Adrenal gland (tissue), 5 donors: ENCODE measurements around the gene RETN.

Experiments
- CTCF ChIP-seq, 6 experiments: fragments of 450-650 bp in 4 of 6; fragments of 200-600 bp in 2 of 6; sonication (generic) in 1 of 6; IDR thresholded peaks; 1 replicate in 5 of 6; 2 replicates in 1 of 6; pipeline versions ENCODE4 v1.5.1 to v1.8.0; 2016 to 2021; ENCODE audit warnings: antibody characterized with exemption in 6 of 6, mild to moderate bottlenecking in 2 of 6, moderate library complexity in 1 of 6
- POLR2A ChIP-seq, 2 donors: fragments of 450-650 bp; IDR thresholded peaks; one replicate each; pipeline ENCODE4 v1.6.1; 2017; ENCODE audit warnings: antibody characterized with exemption in 2 of 2, mild to moderate bottlenecking in 2 of 2, moderate library complexity in 1 of 2
- donor health status: DM: no; HTN: no; CAD: no.

- TF ChIP-seq CTCF (IDR thresholded peaks at IDR 0.05), result no peak
- no peak for TF ChIP-seq POLR2A (IDR thresholded peaks at IDR 0.05)
These were observed 44.0 kb upstream of the RETN start for GRCh38 chr19:7624810-7625209.
